GM21576 (cell line): ENCODE data around the gene USP2.

Source experiments
- ATAC-seq: cut with Tn5 transposase; IDR thresholded peaks from one replicate; pipeline ENCODE4 v1.9.1; 2021; ENCODE audit warnings: mild to moderate bottlenecking, moderate library complexity; ENCODE audit not compliant: unreplicated experiment

Gene USP2, protein sequence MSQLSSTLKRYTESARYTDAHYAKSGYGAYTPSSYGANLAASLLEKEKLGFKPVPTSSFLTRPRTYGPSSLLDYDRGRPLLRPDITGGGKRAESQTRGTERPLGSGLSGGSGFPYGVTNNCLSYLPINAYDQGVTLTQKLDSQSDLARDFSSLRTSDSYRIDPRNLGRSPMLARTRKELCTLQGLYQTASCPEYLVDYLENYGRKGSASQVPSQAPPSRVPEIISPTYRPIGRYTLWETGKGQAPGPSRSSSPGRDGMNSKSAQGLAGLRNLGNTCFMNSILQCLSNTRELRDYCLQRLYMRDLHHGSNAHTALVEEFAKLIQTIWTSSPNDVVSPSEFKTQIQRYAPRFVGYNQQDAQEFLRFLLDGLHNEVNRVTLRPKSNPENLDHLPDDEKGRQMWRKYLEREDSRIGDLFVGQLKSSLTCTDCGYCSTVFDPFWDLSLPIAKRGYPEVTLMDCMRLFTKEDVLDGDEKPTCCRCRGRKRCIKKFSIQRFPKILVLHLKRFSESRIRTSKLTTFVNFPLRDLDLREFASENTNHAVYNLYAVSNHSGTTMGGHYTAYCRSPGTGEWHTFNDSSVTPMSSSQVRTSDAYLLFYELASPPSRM

DNA sequence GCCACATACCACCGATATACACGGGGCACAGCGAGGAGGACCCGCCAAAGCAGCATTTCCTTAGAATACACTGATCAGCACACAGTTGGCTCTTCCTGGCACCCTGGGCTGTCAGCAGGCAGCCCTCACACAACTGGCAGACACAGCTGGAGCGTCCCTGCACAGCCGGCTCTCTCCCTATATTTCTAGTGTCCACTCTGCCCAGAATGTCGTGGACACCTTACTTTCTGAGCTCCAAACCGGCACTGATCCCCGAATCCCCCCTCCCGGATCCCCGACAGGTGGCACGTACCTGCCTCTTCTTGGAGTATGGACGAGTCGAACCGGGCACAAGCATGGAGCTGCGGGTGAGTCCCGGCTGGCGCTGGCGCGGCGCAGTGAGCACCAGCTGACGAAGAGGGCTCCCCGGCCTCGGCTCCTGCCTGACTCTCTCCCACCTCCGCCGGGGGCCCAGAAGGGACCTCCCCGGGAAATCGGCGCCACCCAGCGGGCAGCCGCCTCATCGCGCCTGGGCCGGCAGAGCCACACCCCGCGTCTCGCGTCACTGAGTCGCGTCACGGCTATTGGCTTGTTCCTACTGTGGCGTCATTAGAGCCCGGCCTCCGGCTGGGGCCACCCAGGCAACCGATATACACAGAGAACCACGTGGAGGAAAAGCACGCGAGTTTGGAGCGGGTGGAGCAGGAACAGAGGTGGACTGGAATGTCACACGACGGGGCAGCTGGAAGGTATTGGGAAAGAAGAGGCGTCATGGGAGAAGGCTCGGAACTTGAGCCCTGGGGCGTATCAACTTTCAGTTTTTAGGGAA is at the start of gene USP2:
Gene USP2, minus strand, starts transcription at position 510 of the 808 bp plus-strand sequence. CDS start 8,210 bp downstream, outside the sequence.
- peak; percentile 98 for ATAC-seq

DNA sequence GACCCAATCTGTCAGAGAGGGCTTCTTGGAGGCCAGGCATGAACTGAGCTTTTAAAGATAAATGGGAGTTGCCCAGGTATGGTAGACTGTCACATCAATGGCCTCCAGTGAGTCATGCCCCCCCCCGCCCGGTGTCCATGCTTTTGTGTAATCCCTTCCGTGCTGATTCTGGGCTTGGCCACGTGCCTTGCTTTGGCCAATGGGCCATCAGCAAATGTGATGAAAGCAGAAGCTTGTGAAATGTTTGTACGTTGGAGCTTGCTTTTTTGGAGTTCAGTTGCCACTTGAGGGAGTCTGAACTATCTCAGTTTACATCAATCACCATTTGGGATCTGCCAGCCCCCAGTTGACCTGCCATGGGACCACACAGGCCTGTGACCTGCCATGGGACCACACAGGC is 45.8 kb upstream of the USP2 start:
- ATAC-seq = no peak

DNA sequence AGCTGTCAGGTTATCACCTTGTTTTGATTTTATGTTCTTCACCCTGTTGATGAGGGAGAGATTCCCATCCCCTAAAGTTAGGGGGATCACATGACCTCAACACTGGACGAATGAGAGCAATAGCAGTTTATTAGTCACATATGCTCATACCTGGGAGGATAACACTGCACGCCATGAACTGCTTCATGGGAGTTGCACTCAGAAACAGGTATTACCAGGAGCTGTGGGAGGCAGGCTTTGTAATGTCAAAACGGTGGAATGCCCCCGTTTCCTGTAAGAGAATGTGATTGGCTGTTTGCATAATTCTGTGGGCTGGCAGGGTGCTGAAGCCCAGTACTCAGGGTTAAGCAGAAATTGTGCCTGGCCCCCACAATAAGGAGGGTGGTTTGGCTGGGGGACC is 44.7 kb upstream of the USP2 start:
- ATAC-seq = no peak

DNA sequence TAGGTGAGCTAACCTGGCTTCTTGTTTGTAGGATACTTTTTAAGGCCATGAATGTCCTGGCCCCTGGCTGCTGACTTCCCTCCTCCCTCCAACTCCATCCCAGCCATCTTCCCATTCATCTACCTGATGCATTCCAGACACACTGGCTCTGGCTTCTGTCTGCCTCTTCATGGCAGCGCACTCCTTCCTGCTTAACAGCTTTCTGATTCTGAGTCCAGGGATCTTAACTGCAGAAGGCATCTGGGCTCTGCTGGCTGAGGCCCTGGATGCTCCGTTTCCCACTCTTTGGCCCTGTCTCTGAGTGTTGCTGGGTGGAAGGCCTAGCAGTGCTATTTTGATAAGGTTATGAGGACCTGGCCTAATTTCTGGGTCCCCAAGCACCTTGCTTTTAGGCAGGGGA is 43.3 kb upstream of the USP2 start:
- ATAC-seq = no peak

DNA sequence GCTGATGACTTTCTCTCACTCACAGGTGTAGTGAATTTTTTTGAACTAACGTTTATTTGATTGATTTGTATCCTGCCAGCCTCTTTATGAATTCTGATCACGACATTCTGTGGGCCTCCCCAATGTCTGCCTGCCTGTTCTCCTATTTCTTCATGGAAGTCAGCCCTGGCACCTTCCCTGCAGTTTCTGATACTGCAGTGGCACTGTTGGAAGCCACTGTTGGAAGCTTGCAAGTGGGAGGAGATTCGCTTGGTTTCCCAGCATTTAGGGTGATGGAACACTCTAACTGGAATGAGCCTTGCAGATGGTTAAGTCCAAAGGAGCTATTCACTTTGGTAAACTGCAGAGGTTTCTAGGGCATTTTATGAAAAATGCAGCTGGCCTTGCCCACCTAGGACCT is 42.8 kb upstream of the USP2 start:
- ATAC-seq = no peak

DNA sequence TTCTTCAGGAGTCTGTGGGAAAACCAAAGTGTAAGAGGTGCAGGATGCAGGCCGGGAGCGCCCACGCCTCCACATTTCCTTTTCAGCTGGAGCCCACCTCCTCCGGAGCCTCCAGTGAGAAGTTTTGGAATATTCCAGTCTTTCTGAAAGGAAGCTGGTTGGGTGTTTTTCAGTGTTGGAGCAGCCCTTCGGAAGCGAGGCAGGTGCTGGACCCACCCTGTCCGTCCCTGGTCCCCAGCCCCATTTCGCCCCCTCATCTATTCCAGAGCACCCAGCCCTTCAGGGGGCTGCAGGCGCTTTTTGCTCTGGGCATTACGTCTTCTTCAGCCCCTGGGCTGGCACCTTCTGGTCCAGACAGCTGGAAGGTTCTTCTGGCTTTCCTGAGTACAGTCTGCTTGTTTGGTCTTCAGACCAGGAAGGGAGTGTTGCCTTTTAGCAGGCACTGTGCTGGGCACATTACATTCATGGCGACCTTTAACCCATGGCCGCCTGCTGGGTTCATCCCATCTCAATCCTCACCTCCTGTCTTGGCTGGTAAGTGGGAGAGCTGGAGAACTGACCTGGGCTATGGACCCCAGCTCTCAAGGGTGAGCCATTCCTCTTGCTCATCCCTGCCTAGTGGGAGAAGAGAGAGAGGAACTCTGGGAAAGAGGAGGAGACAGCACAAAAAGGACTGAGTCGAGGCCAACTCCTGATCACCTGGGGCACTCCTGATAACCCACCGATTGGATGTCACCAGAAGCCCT is 42.2 kb upstream of the USP2 start:
- ATAC-seq = no peak

DNA sequence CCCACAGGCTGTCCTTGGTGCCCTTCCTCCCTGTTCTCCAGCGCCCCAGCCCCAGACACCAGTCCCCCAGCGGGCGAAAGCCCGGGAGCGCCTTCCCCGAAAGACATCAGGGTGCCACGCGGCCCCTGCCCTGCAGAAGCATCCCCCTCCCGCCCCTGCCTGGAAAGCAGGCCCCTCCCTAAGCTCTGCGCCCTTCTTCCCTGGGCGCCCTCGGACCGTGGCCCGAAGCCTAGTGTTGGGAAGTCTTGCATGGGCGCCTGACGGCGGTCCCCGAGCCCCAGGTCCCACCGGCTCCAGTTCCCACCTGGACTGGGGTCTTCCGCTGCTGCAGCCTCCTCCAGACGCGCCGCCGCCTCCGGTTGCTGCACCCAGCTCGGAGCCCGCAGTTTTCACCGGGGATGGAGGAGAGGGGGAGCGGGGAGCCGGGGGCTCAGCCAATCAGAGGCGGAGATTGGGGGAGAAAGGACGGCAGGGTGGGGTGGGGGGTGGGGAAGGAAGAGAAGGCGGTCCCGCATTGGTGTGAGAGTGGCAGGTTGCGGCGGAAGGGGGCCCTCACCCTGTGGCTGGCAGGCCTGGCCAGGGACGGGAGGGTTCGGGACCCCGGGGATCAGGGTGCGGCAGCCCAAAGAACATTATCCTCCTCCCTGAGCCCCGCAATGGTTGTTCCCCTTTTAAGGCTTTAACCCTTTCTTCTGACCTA is 41.5 kb upstream of the USP2 start, which contains the start of gene THY1:
Gene THY1, minus strand, starts transcription at position 364 of the 700 bp plus-strand sequence. CDS start 2,267 bp downstream, outside the sequence.
- ATAC-seq = no peak

DNA sequence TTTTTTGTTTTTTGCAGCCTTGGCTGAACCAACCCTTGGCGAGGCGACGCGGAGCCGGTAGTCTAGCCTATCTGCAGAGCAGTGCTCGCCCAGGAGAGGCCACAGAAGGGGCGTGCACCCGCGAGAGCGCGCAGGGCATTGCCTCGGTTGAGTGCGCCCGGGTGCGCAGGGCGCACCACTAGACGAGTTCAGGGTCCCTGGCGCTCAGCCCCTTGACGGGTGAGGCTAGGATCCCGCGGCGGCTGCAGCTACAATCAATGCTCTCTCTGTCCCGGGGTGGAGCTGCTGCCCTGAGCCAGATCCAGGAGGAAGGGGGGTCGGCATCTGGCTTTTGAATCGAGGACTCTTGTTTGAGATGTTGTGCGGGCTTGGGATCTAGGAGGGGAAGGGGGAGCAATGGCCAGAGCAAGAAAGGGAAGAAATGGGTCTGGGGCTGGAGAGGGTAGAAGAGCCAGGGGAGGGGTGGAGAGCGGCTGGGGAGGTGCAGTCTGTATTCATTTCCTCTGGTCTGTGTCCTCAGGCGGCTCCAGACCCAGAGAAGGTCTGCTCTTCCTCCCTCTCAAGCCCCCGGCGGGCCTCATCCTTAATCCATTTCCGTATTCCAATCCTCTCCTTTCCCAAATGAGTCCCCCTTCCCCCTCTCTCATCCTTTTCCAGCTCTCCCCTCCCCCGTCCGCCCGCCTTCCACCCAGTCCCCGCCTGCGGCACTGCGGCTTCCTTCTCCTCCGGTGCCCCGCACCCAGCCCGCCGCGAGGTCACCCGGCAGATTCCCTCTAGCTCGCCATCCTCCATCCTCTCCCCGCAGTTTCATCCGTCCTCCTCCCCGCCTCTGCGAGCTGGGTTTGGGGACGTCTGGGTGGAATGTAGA is 40.7 kb upstream of the USP2 start:
- ATAC-seq = no peak

DNA sequence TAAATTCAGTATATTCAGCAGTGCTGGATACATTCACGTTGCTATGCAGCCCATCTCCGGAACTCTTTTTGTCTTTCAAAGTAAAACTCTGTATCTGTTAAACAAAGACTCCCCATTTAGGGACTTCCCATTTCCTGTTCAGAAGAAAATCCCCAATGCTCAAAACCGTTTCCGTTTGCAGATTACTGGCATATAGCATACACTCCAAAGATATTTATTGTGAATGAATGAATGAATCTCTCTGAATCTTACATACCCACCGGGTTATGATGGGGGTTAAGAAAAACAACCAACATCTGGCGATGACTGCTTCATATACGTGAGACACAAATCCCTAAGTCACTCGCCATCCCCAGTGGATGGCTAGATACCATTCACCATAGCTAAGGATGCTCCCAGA is 39.9 kb upstream of the USP2 start:
- ATAC-seq = no peak

DNA sequence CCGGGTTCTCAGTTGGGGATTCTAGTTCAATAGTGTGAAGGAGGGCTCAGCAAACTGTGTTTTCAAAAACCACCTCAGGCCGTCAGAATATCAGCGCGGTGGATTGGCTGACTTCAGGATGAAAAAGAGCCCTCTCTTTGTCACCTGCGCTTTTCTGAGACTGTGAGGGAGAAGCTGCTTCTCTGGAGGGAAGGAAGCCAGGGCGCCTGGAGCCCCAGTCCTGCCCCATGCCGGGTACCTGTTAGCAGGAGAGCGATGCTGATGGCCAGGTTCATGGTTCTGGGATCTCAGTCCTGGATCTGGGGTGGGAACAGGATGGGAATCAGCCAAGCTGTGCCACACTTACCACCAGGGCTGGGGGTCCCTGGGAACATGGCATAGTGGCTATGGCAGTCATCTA is 39.1 kb upstream of the USP2 start:
- ATAC-seq = no peak

DNA sequence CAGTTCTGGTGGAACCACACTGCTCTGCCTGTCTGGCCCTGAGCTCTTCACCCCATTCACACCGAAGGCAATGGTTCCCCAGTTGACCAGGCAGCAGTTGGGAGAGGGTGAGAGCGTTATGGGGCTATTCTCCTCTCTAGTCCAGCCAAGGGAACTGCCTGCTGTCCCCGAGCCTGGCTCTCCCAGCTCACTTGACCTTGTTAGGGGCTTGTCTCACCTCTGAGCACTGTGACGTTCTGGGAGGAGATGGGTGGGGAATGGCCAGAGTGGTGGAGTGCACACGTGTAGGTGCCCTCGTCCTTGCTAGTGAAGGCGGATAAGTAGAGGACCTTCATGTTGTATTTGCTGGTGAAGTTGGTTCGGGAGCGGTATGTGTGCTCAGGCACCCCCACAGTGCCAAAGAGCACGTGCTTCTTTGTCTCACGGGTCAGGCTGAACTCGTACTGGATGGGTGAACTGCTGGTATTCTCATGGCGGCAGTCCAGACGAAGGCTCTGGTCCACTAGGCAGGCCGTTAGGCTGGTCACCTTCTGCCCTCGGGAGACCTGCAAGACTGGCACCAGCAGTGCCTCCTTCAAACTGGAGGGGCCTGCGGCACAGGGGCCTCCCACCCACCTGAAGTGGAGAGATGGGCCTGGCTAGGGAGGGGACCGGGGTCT is 38.5 kb upstream of the USP2 start:
- ATAC-seq = no peak

DNA sequence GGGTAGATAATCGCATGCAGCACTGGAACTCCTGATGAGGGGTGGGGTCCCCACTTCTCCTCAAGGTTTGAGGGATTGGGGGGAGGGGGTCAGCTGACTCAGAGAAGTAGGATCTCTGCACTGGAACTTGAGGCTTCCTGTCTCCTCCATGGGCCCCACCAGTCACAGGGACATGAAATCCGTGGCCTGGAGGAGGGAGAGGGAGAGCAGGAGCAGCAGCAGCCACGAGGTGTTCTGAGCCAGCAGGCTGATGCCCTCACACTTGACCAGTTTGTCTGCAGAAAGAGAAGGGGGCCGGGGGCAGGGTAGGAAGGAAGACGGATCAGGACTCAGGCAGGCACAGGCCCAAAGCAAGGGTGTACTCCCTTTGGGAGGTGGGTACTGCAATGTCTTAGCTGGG is 37.8 kb upstream of the USP2 start:
- no peak for ATAC-seq

DNA sequence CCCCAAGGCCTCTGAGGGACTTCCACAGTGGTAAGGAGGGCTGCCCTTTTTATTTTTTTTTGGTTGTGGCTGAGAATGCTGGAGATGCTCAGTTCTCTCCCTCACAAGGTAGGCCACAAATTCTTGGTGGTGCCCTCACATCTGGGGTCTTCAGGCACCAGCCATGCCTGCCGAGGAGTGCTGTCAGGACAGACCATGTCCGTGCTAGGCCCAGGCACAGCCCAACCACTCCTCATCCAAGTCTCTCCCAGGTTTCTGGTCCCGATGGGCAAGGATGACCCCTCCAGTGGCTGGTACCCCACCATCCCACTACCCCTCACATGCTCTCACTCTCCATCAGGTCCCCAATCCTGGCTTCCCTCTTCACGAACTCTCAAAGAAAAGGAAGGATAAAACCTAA is 37.3 kb upstream of the USP2 start:
- ATAC-seq = no peak

DNA sequence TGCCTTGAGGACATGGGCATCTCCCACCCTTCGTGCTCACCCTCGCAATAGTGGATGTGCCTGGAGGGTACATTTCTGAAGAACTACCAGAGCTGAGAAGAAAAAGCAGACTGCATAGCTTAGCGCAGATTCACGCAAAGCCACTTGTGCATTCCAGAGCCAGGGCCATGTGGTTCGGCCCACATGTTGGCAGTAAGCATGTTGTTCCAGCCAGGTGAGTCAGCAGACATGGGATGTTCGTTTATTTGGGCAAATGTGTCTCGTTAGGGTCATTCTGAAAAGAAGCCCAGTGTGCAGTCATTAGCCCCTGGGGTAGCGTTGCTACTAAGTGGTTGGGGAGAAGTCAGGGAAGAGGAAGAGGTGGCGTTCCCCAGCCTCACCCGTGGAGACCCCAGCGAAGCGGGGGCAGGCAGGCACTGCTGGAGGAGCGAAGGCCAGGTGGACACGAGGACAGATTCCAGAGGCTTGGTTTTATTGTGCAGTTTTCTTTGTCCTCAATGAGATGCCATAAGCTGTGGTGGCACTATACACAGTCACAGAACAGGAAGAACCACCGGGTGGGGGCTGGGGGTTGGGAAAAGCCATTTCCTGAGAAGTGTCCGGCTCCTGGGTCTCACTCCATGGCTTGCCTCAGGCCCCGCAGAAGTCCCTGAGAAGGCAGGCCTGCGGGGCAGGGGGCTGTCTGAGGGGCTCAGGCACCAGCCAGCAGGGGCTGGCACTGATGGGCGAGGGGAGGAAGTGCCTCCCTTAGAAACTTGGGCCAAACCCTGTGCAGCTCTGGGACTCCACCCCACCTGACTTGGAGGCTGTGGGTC is 36.4 kb upstream of the USP2 start:
- no peak for ATAC-seq

DNA sequence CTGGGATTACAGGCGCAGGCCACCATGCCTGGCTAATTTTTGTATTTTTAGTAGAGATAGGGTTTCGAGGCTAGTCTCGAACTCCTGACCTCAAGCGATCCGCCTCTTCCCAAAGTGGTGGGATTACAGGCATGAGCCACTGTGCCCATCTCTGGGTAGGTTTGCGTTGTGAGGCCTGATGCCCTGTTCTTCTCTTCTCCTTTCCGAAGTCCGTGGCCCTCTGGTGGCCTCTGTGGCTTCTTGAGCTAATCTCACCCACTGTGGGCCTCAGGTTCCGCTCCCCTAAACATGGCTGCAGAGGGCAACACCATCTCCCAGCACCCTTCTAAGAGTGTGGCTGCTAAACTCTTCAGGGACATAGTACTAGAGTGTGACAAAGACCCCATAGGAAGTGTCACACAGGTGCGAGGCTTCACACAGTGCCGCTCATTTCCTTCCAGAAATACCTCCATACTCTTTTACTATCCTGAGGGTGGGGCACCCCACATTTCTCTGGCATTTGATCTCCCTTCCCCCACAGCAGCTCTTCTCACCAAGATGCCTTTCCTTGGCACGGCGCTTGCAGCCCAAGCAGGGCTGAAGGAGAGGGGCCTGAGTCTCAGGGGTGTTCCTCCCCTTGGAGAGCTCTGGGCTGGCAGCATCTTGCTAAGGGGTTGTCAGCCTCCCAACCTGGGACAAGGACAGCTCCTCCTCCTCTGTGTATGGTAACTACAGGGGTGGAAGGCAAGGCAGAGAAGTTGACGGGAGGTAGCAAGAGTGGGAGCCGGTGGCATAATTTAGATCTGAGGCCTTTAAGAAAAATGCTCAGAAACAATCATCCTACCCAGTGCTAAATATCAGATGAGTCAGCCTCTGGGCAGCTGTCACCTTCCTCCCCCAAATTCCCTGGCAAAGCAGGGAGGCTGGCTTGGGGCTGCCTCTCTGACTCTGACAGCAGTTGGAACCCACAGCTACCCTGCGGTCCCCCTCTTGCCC is 35.4 kb upstream of the USP2 start:
- ATAC-seq = no peak

DNA sequence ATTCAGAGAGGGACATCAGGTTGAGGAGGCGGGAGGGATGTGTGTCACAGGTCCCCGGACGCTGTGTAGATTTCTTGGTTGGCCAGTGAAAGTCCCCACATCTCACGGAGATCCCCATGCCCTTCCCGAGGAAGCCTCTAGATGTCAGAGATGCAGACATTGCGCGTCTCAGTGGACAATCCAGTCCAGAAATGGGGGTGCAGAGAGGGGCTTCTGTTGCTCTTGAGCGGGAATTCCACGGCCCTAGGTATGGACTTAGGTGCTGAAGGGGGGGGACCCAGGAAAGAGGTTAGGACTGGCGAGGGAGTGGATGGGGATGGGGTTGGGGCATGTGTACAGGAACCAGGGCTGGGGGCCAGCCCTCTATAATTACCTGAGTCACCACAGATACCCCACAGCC is 34.5 kb upstream of the USP2 start:
- no peak for ATAC-seq

DNA sequence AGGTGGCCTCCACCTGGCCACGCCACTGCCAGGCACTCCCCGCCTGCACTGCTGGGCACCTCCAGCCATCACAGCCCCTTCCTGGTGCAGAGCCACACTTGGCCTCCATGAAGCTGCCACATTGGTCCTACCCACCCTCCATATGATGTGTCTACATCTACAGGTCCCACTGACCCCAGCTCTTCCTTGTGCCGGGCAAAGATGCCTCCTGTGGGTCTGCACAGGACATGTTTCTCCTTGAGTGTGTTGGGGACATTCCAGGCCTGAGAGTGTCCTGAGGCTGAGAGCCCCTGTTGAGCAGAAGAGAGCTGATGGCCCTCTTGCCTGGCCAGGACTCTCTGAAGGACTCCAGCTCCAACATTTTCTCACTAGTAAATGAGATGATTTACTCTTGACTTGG is 34.0 kb upstream of the USP2 start:
- no peak for ATAC-seq
